ENCODE data around the gene ZNHIT1. TPM values are rescaled to one million over a fixed set of nuclear protein-coding genes. Genes with fewer than 3 reads are reported as not detected.

Gene ZNHIT1
- total and polyA plus RNA-seq, 2 donors (not counting 3 experiments of a cell fraction or from before 2014, with no cell fraction given): 74.1 to 89.9 TPM

GRCh38 chr7:101241443-101242349 lies 23.7 kb downstream of the ZNHIT1 start:
- H3K36me3 ChIP-seq (ENCODE audit: control insufficient read depth in 2 of 2, extremely low read depth in 1 of 2, insufficient read depth in 2 of 2, low read length in 2 of 2): peaks cover 0 to 14% of the 10 kb centered on the region in 2 experiments
- H4K20me1 ChIP-seq (replicated peaks; ENCODE audit: control insufficient read depth, extremely low read depth, insufficient read depth, low read length): no peaks in the 10 kb centered on the region
- no peaks in the 10 kb centered on the region for H3K9me3 ChIP-seq (replicated peaks; ENCODE audit: control insufficient read depth, insufficient read depth, low read length)
- CTCF ChIA-PET: interaction anchor here (1.3 kb wide), 2 partner anchors 24 to 98 kb away, joined by 3 to 6 read pairs; partner anchors contain the start of genes PLOD3 and ZNHIT1
- FAIRE-seq: no peak
- no peak for DNase-seq (ENCODE audit: low read depth, low spot score)
- H3K27me3 ChIP-seq (ENCODE audit: control insufficient read depth in 2 of 2, insufficient read depth in 2 of 2, low read length in 2 of 2): no peaks in the 10 kb centered on the region
- no peaks in the 10 kb centered on the region for H3K9me1 ChIP-seq (replicated peaks; ENCODE audit: control insufficient read depth, extremely low read depth, insufficient read depth, low read length)
- H3K79me2 ChIP-seq (ENCODE audit: control insufficient read depth, insufficient read depth, low read length): peaks cover 24% of the 10 kb centered on the region
- no peak for TF ChIP-seq GATA2 (IDR thresholded peaks at IDR 0.05; ENCODE audit: insufficient read depth, insufficient read length, low read depth, low read length)
- no peak for TF ChIP-seq FOS (IDR thresholded peaks at IDR 0.05; ENCODE audit: borderline replicate concordance, insufficient read depth, low read length)
- TF ChIP-seq POLR2A (IDR thresholded peaks at IDR 0.05; ENCODE audit: low read depth, low read length): no peak
- no peak for TF ChIP-seq POLR2AphosphoS5 (IDR thresholded peaks at IDR 0.05; ENCODE audit: insufficient read depth, low read depth, low read length)
- TF ChIP-seq MAX (IDR thresholded peaks at IDR 0.05; ENCODE audit: insufficient read depth, insufficient read length): no peak
- TF ChIP-seq JUN (IDR thresholded peaks at IDR 0.05; ENCODE audit: borderline replicate concordance, insufficient read depth, insufficient read length, low read depth): no peak
- TF ChIP-seq EZH2 (IDR thresholded peaks at IDR 0.05; ENCODE audit: borderline replicate concordance, low read depth, low read length, severe bottlenecking): no peak
- TF ChIP-seq CTCF (IDR thresholded peaks at IDR 0.05; ENCODE audit: extremely low read depth in 1 of 2, insufficient read depth in 1 of 2, low read depth in 1 of 2, low read length in 2 of 2): no peak
- no peak for TF ChIP-seq MYC (IDR thresholded peaks at IDR 0.05; ENCODE audit: low read depth, low read length)
- no peak overlapping the region for H3K27ac ChIP-seq (ENCODE audit: insufficient read depth, low read depth, low read length)
- intact Hi-C loops (cut with micrococcal nuclease) (no loop called here), dilution Hi-C loops (cut with MboI; ENCODE audit: extremely low pct_ligation_motif_present, low sequenced_read_pairs) (no loop called here)
- BruUV-seq (replicated peaks): no TSS peak
- POLR2A ChIA-PET: no interaction called here
- H3K4me2 ChIP-seq (ENCODE audit: insufficient read depth, low read length): no peak overlapping the region
- peaks cover 43% of the 10 kb centered on the region for H3K4me1 ChIP-seq (ENCODE audit: control insufficient read depth, extremely low read depth, insufficient read depth, low read length)
- H2AFZ ChIP-seq (ENCODE audit: low read depth, low read length): no peak overlapping the region
- no peak overlapping the region for H3K4me3 ChIP-seq (replicated peaks in 1 of 3; ENCODE audit: insufficient read depth in 1 of 3, low read depth in 1 of 3, low read length in 3 of 3)
- no peak overlapping the region for H3K9ac ChIP-seq (replicated peaks; ENCODE audit: extremely low read depth, insufficient read depth, low read length)
